Activated CD8-positive, alpha-beta memory T cell treated with anti-CD3 and anti-CD28 coated beads for 36 hours (primary cell): ENCODE data around the gene PNMT. TPM values are rescaled to one million over a fixed set of nuclear protein-coding genes. Genes with fewer than 3 reads are reported as not detected.

Experiments
- CTCF ChIA-PET: fragments of 350-600 bp; sonication (Branson Sonifier 250); formaldehyde crosslinking; loops from one replicate; lab custom pipeline; 2021; ENCODE audit warnings: antibody characterized with exemption; lab: Charles Lee
- POLR2A ChIA-PET: fragments of 350-600 bp; sonication (Branson Sonifier 250); formaldehyde crosslinking; loops from one replicate; lab custom pipeline; 2021; ENCODE audit warnings: antibody characterized with exemption; lab: Charles Lee
- total RNA-seq, 2 experiments: library from RNA; stranded (reverse); gene quantifications; one replicate each; pipeline ENCODE4 v1.2.3, GENCODE V29; 2021

Gene PNMT
- total RNA-seq, 2 experiments from 2014 or later = 0.23 TPM; not detected in 1

GRCh38 chr17:39694593-39694992, 26.3 kb downstream of the PNMT start:
- POLR2A ChIA-PET = no interaction called here
- CTCF ChIA-PET = interaction anchor here (0.8 to 2.1 kb wide), 3 partner anchors 63 to 209 kb away, joined by 3 to 6 read pairs (median 3); no protein-coding TSS in a partner anchor

- POLR2A ChIA-PET = no interaction called here
- CTCF ChIA-PET = interaction anchor here (0.8 to 2.1 kb wide), 3 partner anchors 64 to 208 kb away, joined by 3 to 6 read pairs (median 3); no protein-coding TSS in a partner anchor
Measured at GRCh38 chr17:39695089-39695474, 26.8 kb downstream of the PNMT start.

- ChIA-PET POLR2A (no interaction called here), CTCF (no interaction called here)
Measured at GRCh38 chr17:39696731-39697130, 28.5 kb downstream of the PNMT start.

GRCh38 chr17:39697961-39698360, 29.7 kb downstream of the PNMT start:
- CTCF ChIA-PET = interaction anchor here (0.7 kb wide), 1 partner anchor 260 kb away, joined by 4 read pairs; no protein-coding TSS in a partner anchor
- POLR2A ChIA-PET = no interaction called here

DNA sequence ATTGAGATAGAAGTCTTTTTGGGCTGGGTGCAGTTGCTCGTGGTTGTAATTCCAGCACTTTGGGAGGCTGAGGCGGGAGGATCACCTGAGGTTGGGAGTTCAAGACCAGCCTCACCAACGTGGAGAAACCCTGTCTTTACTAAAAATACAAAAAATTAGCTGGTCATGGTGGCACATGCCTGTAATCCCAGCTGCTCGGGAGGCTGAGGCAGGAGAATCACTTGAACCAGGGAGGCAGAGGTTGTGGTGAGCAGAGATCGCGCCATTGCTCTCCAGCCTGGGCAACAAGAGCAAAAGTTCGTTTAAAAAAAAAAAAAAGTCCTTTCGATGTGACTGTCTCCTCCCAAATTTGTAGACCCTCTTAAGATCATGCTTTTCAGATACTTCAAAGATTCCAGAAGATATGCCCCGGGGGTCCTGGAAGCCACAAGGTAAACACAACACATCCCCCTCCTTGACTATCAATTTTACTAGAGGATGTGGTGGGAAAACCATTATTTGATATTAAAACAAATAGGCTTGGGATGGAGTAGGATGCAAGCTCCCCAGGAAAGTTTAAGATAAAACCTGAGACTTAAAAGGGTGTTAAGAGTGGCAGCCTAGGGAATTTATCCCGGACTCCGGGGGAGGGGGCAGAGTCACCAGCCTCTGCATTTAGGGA, 31.0 kb downstream of the PNMT start:
- ChIA-PET POLR2A (interaction anchor here (0.5 kb wide), 1 partner anchor 300 kb away, joined by 3 read pairs; no protein-coding TSS in a partner anchor), CTCF (interaction anchor here (1.6 kb wide), 1 partner anchor 31 kb away, joined by 6 read pairs; the partner anchor contains the start of gene MIEN1)

GRCh38 chr17:39699818-39700147, 31.5 kb downstream of the PNMT start, which contains the start of gene ERBB2:
ERBB2 (plus strand) TSS chr17:39700064; CDS start chr17:39700239, 175 bp downstream.
- CTCF ChIA-PET = interaction anchor here (1.6 kb wide), 1 partner anchor 31 kb away, joined by 6 read pairs; the partner anchor contains the start of gene MIEN1
- POLR2A ChIA-PET = interaction anchor here (0.5 to 0.6 kb wide), 2 partner anchors 15 to 300 kb away, joined by 3 to 4 read pairs; no protein-coding TSS in a partner anchor

- ChIA-PET POLR2A (interaction anchor here (0.6 kb wide), 1 partner anchor 15 kb away, joined by 4 read pairs; no protein-coding TSS in a partner anchor), CTCF (interaction anchor here (1.6 kb wide), 1 partner anchor 30 kb away, joined by 6 read pairs; the partner anchor contains the start of gene MIEN1)
Measured at GRCh38 chr17:39700148-39700987, 32.1 kb downstream of the PNMT start.

DNA sequence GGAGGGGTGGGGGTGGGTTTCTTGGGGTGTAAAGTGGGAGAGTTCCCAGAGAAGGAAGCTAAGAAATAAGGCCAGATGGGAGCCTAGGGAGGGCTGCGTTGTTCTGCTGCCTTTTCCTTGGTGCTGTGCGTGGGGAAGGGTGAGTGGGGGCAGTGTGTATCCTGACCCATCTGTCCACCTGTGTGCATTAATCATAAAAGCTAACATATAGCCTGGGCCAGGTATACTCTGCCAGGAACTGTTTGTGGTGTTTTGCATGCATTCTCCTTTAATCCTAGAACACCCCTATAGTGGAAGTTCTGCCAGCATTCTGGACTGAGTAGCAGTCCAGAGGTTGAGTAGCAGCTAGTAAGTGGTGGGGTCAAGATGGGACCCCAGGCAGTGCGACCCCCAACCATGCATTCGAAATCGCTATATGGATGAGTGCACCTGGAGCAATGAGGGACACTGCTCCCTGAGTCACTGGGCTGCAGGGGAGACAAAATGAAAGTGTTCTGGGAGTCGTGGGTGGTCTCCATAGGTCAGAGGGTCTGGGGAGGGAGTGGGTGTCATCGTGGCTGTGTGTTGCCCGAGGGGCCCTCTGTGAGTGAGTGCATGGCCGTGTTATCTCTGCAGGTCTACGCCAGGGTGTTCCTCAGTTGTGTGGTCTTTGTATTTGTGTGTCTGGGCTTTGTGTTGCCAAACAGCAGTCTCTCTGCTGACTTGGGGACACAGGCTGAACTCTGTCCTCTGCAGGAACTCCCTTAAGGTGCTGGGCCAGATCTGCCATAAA, 32.9 kb downstream of the PNMT start:
- ChIA-PET CTCF (no interaction called here), POLR2A (no interaction called here)

DNA sequence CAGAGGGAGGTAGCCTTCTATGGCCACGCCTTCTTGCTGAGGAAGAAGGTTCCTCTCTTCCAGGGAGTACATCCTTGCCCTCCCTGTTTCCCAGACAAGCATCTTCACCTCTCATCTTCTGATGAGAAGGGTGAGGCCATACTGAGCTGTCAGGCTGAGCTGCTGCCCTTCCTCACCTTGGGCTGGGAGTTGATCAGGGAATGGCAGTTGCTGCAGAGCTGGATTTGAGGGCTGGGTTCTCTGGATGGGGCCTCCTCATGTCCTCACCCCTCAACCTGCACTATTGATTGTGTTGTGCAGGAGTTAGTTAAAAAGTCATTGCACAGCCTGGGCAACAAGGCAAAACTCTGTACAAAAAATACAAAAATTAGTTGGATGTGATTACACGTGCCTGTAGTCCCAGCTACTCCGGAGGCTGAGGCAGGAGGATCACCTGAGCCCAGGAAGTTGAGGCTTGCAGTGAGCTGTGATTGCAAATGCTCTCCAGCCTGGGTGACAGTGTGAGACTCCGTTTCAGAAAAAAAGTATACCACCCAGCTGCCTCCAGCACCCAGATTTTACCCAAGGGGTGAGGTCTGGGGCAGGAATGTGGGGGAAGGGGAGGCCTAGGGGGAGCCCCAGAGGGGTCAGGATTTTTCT, 33.6 kb downstream of the PNMT start:
- CTCF ChIA-PET = no interaction called here
- POLR2A ChIA-PET = no interaction called here

GRCh38 chr17:39702901-39703893, 34.9 kb downstream of the PNMT start:
- ChIA-PET CTCF (interaction anchor here (0.7 to 1.2 kb wide), 2 partner anchors 49 to 141 kb away, joined by 3 to 4 read pairs; no protein-coding TSS in a partner anchor), POLR2A (no interaction called here)

DNA sequence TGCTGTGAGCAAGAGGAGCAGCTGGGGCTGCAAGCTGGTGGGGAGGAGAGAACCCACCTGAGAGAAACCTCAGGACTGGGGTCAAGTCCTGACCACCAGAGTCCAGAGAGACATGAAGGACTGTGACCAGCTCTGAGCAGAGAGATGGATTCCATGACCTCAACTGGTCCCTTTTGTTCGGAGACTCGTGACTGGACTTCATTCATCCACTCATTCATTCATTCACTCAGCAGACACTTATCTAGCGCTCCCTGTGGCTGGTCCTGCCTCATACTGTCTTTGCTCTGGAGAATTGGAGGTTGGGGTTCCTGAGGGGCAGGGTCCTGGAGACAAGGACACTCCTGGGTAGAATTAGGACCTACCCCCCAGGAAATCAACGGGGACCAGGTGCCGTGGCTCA, 35.7 kb downstream of the PNMT start:
- ChIA-PET POLR2A (no interaction called here), CTCF (no interaction called here)

GRCh38 chr17:39704821-39705551, 36.7 kb downstream of the PNMT start:
- CTCF ChIA-PET = no interaction called here
- POLR2A ChIA-PET = no interaction called here

GRCh38 chr17:39705786-39706348, 37.6 kb downstream of the PNMT start:
- CTCF ChIA-PET = interaction anchor here (1.3 kb wide), 1 partner anchor 84 kb away, joined by 3 read pairs; no protein-coding TSS in a partner anchor
- POLR2A ChIA-PET = no interaction called here

DNA sequence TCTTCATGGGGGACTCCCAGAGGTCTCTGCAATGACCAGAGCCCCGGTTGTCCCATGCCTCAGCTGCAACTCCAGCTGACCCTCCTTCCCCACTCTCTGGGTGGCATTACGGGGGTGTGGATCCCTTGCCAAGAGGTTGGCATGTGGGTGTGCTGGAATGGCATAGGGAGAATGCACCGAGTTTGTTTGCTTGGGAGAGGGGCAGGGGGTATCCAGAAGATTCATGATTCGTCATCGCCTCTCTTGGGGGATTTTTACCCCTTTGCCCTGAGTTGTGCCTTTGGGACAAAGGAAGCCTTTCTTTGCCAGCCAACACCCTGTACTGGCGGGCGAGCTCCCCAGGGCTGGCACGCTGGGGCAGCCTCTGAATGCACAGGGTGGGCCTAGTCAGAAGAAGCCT, 38.1 kb downstream of the PNMT start:
- POLR2A ChIA-PET = no interaction called here
- CTCF ChIA-PET = interaction anchor here (1.3 kb wide), 1 partner anchor 85 kb away, joined by 3 read pairs; no protein-coding TSS in a partner anchor

- POLR2A ChIA-PET = no interaction called here
- CTCF ChIA-PET = interaction anchor here (1.3 kb wide), 1 partner anchor 85 kb away, joined by 3 read pairs; no protein-coding TSS in a partner anchor
Measured at GRCh38 chr17:39706921-39707337, 38.7 kb downstream of the PNMT start.

- ChIA-PET POLR2A (no interaction called here), CTCF (interaction anchor here (1.3 kb wide), 1 partner anchor 20 kb away, joined by 3 read pairs; no protein-coding TSS in a partner anchor)
Measured at GRCh38 chr17:39709319-39709997, 41.2 kb downstream of the PNMT start.
